ENCODE results near the gene TNFRSF6B.

Gene TNFRSF6B

DNA sequence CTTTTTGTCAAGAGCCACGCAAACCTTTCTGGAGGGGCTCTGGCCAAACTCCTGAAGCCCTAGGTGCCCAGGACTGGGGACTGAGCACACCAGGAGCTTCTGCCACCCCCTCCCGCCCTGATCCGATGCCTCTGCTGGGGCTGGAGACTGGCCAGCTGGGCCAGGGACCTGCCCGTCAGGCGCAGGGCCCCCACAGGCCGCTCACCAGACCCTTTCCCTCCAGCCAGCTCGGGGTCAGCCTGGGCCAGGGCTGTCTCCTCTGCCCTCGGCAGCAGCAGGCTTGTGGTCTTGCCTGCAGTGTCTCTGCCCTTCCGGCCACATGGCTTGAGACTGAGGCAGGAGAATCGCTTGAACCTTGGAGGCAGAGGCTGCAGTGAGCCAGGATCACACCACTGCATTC is 23.8 kb upstream of the TNFRSF6B start:
- TF ChIP-seq, protein P1, sequence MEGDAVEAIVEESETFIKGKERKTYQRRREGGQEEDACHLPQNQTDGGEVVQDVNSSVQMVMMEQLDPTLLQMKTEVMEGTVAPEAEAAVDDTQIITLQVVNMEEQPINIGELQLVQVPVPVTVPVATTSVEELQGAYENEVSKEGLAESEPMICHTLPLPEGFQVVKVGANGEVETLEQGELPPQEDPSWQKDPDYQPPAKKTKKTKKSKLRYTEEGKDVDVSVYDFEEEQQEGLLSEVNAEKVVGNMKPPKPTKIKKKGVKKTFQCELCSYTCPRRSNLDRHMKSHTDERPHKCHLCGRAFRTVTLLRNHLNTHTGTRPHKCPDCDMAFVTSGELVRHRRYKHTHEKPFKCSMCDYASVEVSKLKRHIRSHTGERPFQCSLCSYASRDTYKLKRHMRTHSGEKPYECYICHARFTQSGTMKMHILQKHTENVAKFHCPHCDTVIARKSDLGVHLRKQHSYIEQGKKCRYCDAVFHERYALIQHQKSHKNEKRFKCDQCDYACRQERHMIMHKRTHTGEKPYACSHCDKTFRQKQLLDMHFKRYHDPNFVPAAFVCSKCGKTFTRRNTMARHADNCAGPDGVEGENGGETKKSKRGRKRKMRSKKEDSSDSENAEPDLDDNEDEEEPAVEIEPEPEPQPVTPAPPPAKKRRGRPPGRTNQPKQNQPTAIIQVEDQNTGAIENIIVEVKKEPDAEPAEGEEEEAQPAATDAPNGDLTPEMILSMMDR (IDR thresholded peaks at IDR 0.05; ENCODE audit: low read depth, low read length, missing control alignments) = no peak
- no peak overlapping the region for H3K4me3 ChIP-seq (ENCODE audit: low read depth, low read length)
- no peak for DNase-seq (ENCODE audit: low read depth)

DNA sequence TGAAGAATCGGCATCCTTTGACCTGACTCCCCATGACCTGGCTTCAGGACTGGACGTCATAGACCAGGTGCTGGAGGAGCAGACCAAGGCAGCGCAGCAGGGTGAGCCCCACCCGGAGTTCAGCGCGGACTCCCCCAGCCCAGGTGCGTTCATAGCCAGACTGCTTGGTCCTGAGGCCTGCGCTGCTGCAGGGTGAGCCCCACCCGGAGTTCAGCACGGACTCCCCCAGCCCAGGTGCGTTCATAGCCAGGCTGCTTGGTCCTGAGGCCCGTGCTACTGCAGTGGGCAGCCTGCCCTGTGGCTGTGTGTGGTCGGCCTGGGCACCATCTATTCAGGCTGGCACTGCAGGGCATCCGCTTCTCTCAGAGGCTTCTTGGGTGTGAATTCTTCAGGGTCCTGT is 22.5 kb upstream of the TNFRSF6B start:
- no peak for DNase-seq (ENCODE audit: low read depth)
- TF ChIP-seq, protein P1 (IDR thresholded peaks at IDR 0.05; ENCODE audit: low read depth, low read length, missing control alignments) = no peak
- no peak overlapping the region for H3K4me3 ChIP-seq (ENCODE audit: low read depth, low read length)

DNA sequence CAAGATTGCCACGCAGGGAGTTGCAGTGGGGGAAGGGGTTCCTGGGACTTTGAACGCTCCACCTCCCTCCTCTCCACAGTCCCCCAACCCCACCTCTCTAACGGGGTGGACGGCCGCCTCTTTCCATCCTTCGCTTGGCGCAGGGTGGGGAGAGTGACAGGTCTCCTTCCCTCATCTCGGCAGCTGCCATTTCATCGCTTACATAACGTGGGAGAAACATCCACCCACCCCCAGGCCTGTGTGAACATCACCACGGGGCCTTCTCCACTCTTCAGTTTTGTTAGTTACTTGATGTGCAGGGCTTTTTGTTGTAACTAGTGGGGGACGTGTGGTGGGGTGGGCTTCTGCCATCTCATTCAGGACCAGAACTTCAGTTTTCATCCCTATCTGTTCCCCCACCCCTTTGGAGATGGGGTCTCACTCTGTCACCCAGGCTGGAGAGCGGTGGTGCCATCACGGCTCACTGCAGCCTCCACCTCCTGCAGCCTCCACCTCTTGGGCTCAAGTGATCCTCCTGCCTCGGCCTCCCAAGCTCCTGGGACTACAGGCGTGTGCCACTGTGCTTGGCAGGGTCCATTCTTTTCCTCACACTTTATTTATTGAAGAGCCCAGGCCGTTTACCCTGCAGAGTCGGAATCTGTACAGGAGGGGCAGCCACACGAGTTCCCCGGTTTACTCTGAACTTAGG is 20.6 kb upstream of the TNFRSF6B start:
- DNase-seq (ENCODE audit: low read depth) = no peak
- H3K4me3 ChIP-seq (ENCODE audit: low read depth, low read length) = no peak overlapping the region
- TF ChIP-seq, protein P1 (IDR thresholded peaks at IDR 0.05; ENCODE audit: low read depth, low read length, missing control alignments) = no peak

DNA sequence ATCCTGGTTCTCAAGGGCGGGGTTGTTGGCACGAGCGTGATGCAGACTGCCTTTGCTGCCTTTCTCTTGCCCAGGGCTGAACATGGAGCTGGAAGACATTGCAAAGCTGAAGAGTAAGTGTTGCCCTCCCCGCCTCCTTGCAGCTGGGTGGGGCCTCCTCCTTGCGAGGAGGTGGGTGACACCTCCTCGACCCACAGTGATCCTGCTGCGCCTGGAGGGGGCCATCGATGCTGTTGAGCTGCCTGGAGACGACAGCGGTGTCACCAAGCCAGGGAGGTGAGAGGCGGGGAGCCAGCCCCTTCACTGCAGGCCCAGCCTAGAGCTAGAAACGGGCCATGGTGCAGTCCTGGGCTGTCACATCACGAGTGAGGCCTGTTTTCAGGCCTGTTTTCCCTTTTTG is 18.4 kb upstream of the TNFRSF6B start:
- TF ChIP-seq, protein P1 (IDR thresholded peaks at IDR 0.05; ENCODE audit: low read depth, low read length, missing control alignments) = no peak
- no peak for DNase-seq (ENCODE audit: low read depth)

DNA sequence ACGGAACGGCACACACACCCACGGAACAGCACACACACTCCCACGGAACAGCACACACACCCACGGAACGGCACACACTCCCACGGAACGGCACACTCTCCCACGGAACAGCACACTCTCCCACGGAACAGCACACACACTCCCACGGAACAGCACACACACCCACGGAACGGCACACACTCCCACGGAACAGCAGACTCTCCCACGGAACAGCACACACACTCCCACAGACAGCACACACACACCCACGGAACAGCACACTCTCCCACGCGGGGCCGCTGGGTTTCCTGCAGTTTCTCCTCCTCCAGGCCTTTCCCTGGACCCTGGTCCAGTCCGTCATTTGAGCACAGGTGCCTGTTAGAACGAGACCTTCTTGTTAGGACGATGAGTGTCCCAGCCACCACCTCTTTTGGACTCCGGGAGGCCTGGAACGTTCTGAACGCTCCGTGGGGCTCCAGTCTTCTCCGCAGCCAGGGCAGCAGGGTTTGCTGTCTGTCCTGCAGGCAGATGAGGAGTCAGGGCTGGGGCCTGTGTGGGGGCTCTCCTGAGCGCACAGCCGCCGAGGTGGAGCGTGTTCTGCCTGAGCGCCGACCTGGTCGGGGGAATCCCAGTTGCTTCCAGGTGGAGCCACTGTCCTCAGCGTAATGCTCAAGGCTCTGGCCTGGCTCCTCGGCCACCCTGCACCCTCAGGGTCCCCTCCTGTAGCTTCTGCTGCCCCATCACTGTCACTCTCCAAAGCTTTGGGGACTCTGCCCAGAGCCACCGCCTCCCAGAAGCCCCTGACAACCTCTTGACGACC is 17.6 kb upstream of the TNFRSF6B start:
- DNase-seq (ENCODE audit: low read depth) = no peak
- TF ChIP-seq, protein P1 (IDR thresholded peaks at IDR 0.05; ENCODE audit: low read depth, low read length, missing control alignments) = no peak
- no peak overlapping the region for H3K4me3 ChIP-seq (ENCODE audit: low read depth, low read length)

More for the DNA sequence above, 18.4 kb upstream of the TNFRSF6B start:
- H3K4me3 ChIP-seq (ENCODE audit: low read depth, low read length) = no peak overlapping the region

DNA sequence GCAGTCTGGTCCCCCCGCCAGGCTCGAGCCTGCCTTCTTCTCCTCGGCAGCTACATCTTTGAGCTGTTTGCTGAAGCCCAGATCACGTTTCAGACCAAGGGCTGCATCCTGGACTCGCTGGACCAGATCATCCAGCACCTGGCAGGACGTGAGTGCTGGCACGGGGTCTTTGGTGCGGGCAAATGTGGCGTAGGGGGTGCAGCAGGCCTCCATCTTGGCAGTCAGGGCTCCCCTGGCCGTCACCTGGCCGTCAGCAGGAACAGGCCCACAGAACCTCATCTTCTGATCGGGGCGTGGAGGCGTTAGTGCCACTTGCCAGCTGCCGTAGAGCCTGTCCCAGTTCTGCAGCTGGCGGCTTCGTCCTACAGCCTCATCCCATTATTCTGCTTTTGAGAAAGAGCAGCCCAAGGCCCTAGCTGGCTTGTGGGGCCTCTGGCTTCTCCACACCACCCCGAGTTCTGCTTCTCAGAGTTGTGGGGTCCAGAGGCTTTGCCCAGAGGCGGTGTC is 16.6 kb upstream of the TNFRSF6B start:
- H3K4me3 ChIP-seq (ENCODE audit: low read depth, low read length) = no peak overlapping the region
- TF ChIP-seq, protein P1 (IDR thresholded peaks at IDR 0.05; ENCODE audit: low read depth, low read length, missing control alignments) = no peak
- no peak for DNase-seq (ENCODE audit: low read depth)

Data from GM12864 (cell line).